HG03442 (cell line): ENCODE data around the gene NLRP1.
A peak's percentile ranks its signal among the peaks of the same experiment; 100 is the strongest.
"Not testable (repeated sequence)": the region's sequence is repeated elsewhere in the genome, so short reads cannot be mapped to it uniquely, and the experiment has no call there.

Source experiments
- ATAC-seq: cut with Tn5 transposase; IDR thresholded peaks from one replicate; pipeline ENCODE4 v1.9.1; 2021; ENCODE audit warnings: mild to moderate bottlenecking, moderate library complexity; ENCODE audit not compliant: unreplicated experiment

The NLRP1 gene

GRCh38 chr17:5588584-5588983 is 4.3 kb upstream of the NLRP1 start:
- ATAC-seq: no peak

- ATAC-seq: no peak
These were observed 3.2 kb upstream of the NLRP1 start for GRCh38 chr17:5587438-5588032.

GRCh38 chr17:5585836-5586521 is 1.7 kb upstream of the NLRP1 start:
- no peak for ATAC-seq

GRCh38 chr17:5585287-5585794 is 1.0 kb upstream of the NLRP1 start:
- no peak for ATAC-seq

- ATAC-seq: peak; percentile 5
These were observed 605 bp downstream of the NLRP1 start for GRCh38 chr17:5583426-5584382.

GRCh38 chr17:5582209-5583185 is 1.8 kb downstream of the NLRP1 start:
- no peak for ATAC-seq

GRCh38 chr17:5581655-5582054 is 2.7 kb downstream of the NLRP1 start:
- ATAC-seq: no peak

- no peak for ATAC-seq
These were observed 3.3 kb downstream of the NLRP1 start for GRCh38 chr17:5580969-5581368.

GRCh38 chr17:5580367-5580766 is 3.9 kb downstream of the NLRP1 start:
- no peak for ATAC-seq

GRCh38 chr17:5578768-5579167 is 5.5 kb downstream of the NLRP1 start:
- not testable (repeated sequence) for ATAC-seq

- ATAC-seq: not testable (repeated sequence)
These were observed 11.3 kb downstream of the NLRP1 start for GRCh38 chr17:5573017-5573416.

GRCh38 chr17:5571281-5571680 is 13.0 kb downstream of the NLRP1 start:
- ATAC-seq: no peak

GRCh38 chr17:5565808-5566207 is 18.5 kb downstream of the NLRP1 start:
- no peak for ATAC-seq

GRCh38 chr17:5563456-5563855 is 20.9 kb downstream of the NLRP1 start:
- ATAC-seq: no peak

GRCh38 chr17:5562661-5563360 is 21.5 kb downstream of the NLRP1 start:
- ATAC-seq: no peak

GRCh38 chr17:5561736-5562571 is 22.4 kb downstream of the NLRP1 start:
- no peak for ATAC-seq

- ATAC-seq: no peak
These were observed 23.8 kb downstream of the NLRP1 start for GRCh38 chr17:5560361-5560988.
